ENCODE results near the gene GTF2I.
A peak's percentile ranks its signal among the peaks of the same experiment; 100 is the strongest.
"Not testable (repeated sequence)": the region's sequence is repeated elsewhere in the genome, so short reads cannot be mapped to it uniquely, and the experiment has no call there.

Gene GTF2I

DNA sequence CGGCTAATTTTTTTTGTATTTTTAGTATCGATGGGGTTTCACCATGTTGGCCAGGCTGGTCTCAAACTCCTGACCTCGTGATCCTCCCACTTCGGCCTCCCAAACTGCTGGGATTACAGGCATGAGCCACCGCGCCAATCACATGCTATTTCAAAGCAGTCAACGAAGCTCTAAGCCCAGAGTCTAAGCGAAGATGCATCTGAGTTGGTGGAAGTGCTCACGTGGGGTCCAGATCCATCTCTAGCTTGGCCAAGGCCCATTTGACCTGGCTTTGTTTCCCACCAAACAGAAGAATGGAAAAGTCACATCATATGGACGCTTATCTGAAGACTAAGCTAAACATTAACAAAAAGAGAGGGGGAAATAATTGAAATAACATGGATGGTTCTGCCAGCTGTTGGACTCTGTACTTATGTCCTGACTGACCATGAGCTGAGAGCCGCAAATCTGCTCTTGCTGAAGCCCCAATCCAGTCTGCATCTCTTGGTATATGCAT, 3.8 kb upstream of the GTF2I start:
- no peak for DNase-seq (ENCODE audit: insufficient read length, low spot score)
- TF ChIP-seq POLR2A (IDR thresholded peaks at IDR 0.05; ENCODE audit: low read depth, low read length), result no peak
- FAIRE-seq, result no peak

- no peak for TF ChIP-seq POLR2A (IDR thresholded peaks at IDR 0.05; ENCODE audit: low read depth, low read length)
- FAIRE-seq (no peak), DNase-seq (ENCODE audit: insufficient read length, low spot score) (no peak)
Measured at GRCh38 chr7:74654811-74655210, 2.7 kb upstream of the GTF2I start.

DNA sequence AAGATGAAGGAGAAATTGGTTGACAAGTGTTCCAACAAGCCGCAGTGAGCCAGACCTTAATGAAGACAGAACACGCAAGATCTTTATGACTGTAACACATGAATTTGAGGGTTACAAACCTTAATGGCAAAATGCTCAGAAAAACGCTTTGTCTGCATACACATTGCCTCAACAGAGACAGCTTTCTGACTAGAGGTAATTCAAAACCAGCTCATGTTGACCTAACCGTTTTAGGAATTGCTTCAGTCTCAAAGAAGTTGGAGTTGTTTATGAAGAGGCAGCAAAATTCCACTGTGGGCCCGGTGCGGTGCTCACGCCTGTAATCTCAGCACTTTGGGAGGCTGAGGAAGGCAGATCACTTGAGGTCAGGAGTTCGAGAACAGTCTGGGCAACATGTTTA, 2.2 kb upstream of the GTF2I start:
- no peak for DNase-seq (ENCODE audit: insufficient read length, low spot score)

GRCh38 chr7:74655768-74656440, 1.6 kb upstream of the GTF2I start:
- TF ChIP-seq POLR2A (IDR thresholded peaks at IDR 0.05; ENCODE audit: low read depth, low read length), result no peak
- no peak for FAIRE-seq
- DNase-seq (ENCODE audit: insufficient read length, low spot score), result no peak

More for the DNA sequence above, 2.2 kb upstream of the GTF2I start:
- TF ChIP-seq POLR2A (IDR thresholded peaks at IDR 0.05; ENCODE audit: low read depth, low read length), result no peak
- no peak for FAIRE-seq

GRCh38 chr7:74656441-74656836, 1.1 kb upstream of the GTF2I start:
- no peak for TF ChIP-seq POLR2A (IDR thresholded peaks at IDR 0.05; ENCODE audit: low read depth, low read length)
- DNase-seq (ENCODE audit: insufficient read length, low spot score) (peak; percentile 29), FAIRE-seq (no peak)

- peak; percentile 87 for TF ChIP-seq POLR2A (IDR thresholded peaks at IDR 0.05; ENCODE audit: low read depth, low read length)
- FAIRE-seq (no peak), DNase-seq (ENCODE audit: insufficient read length, low spot score) (peak; percentile 97)
Measured at GRCh38 chr7:74656837-74657691, 454 bp upstream of the GTF2I start.

GRCh38 chr7:74658178-74659004, 873 bp downstream of the GTF2I start:
- peak; percentile 93 for DNase-seq (ENCODE audit: insufficient read length, low spot score)
- TF ChIP-seq POLR2A (IDR thresholded peaks at IDR 0.05; ENCODE audit: low read depth, low read length), result peak; percentile 40; the same call in 1 of the 2 replicates
- no peak for FAIRE-seq

- not testable (repeated sequence) for FAIRE-seq; DNase-seq (ENCODE audit: insufficient read length, low spot score)
Measured at GRCh38 chr7:74660202-74660601, 2.7 kb downstream of the GTF2I start.

DNA sequence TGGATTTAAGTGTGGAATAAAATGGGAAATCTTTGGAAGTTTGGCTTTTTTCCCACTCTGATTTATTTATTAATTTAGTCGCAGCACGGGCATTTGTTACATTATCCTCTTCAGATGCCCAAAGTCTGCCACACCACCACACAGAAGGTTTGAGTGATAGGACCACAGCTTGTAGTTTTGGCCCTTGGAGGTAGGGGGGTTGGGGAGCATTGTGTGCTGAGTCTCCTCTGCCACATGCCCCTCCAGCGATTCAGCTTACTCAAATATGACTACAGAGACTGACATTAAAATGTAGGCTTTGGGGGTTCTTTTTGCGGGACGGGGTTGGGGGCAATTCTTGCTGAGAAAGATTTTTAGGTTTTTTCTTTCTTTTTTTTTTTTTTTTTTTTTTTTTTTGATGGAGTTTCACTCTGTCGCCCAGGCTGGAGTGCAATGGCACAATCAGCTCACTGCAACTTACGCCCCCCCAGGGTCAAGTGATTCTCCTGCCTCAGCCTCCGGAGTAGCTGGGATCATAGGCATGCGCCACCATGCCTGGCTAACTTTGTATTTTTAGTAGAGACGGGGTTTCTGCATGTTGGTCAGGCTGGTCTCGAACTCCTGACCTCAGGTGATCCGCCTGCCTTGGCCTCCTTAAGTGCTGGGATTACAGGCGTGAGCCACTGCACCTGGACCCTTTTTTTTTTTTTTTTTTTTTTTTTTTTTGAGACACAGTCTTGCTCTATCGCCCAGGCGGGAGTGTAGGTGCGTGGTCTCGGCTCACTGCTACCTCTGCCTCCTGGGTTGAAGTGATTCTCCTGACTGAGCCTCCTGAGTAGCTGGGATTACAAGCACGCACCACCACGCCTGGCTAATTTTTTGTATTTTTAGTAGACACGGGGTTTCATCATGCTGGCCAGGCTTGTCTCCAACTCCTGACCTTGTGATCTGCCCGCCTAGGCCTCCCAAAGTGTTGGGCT, 4.6 kb downstream of the GTF2I start:
- DNase-seq (ENCODE audit: insufficient read length, low spot score); FAIRE-seq: not testable (repeated sequence)

DNA sequence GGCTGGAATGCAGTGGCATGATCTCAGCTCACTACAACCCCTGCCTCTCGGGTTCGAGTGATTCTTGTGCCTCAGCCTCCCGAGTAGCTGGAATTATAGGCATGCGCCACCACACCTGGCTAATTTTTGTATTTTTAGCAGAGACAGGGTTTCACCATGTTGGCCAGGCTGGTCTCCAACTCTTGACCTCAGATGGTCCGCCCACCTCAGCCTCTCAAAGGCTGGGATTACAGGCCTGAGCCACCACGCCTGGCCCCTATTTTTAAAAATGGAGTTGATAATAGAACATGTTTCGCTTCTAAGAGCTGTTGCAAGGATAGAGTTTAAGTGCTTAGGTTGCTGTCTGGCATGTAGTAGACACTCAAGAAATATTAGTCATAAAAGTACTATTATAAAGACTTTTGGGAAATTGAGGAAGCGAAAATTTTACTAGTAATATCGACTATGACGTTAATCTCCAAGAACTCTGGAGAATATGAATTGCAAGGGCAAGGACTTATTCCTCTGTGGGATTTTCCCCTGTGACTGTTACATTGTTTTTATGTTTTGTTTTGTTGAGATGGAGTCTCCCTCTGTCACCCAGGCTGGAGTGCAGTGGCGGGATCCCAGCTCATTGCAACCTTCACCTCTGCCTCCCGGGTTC, 7.9 kb downstream of the GTF2I start:
- DNase-seq (ENCODE audit: insufficient read length, low spot score) (no peak), FAIRE-seq (no peak)
- TF ChIP-seq POLR2A (IDR thresholded peaks at IDR 0.05; ENCODE audit: low read depth, low read length), result no peak

DNA sequence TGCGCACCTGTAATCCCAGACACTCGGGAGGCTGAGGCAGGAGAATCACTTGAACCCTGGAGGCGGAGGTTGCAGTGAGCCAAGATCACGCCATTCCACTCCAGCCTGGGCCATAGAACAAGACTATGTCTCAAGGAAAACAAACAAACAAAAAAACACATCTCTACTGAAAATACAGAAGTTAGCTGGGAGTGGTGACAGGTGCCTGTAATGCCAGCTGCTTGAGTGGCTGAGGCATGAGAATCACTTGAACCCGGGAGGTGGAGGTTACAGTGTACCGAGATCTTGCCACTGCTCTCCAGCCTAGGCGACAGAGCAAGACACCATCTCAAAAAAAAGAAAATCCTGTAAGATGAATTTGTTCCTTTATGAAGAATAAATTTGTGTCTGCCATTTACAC, 9.5 kb downstream of the GTF2I start:
- FAIRE-seq; DNase-seq (ENCODE audit: insufficient read length, low spot score): not testable (repeated sequence)

DNA sequence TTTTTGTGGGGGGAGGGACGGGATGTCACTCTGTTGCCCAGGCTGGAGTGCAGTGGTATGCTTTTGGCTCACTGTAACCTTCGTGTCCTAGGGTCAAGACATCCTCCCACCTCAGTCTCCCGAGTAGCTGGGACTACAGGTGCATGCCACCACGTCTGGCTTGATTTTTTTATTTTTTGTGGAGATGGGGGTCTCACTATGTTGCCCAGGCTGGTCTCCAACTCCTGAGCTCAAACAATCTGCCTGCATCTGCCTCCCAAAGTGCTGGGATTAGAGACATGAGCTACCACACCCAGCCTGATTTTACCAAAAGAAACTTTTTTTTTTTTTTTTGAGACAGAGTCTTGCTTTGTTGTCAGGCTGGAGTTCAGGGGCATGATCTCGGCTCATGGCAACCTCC, 10.0 kb downstream of the GTF2I start:
- not testable (repeated sequence) for FAIRE-seq

GRCh38 chr7:74671602-74672001, 14.1 kb downstream of the GTF2I start:
- no peak for TF ChIP-seq POLR2A (IDR thresholded peaks at IDR 0.05; ENCODE audit: low read depth, low read length)
- FAIRE-seq (no peak), DNase-seq (ENCODE audit: insufficient read length, low spot score) (no peak)

More for the DNA sequence above, 10.0 kb downstream of the GTF2I start:
- not testable (repeated sequence) for DNase-seq (ENCODE audit: insufficient read length, low spot score)
